Ovary (tissue), 9 donors: ENCODE measurements around the gene ADGRD1. TPM values are rescaled to one million over a fixed set of nuclear protein-coding genes. Genes with fewer than 3 reads are reported as not detected.

Experiments used
- DNase-seq, 5 donors: peaks; one replicate each; pipeline ENCODE4 v3.0.0-alpha.2; 2019 to 2020
- H3K27ac ChIP-seq, 2 donors: fragments of 200-600 bp; one replicate each; pipeline versions ENCODE4 v1.5.1 to v1.8.0; 2019 to 2022
- H3K27me3 ChIP-seq: fragments of 200-600 bp; one replicate; pipeline ENCODE4 v1.8.0; 2022
- H3K36me3 ChIP-seq: fragments of 200-600 bp; sonication (generic); one replicate; pipeline ENCODE4 v1.5.1; 2019
- H3K4me1 ChIP-seq: one replicate; pipeline ENCODE4 v1.8.1; 2013; ENCODE audit warnings: mild to moderate bottlenecking, moderate library complexity; ENCODE audit not compliant: insufficient read depth
- H3K4me3 ChIP-seq: fragments of 200-600 bp; sonication (generic); one replicate; pipeline ENCODE4 v1.5.1; 2017
- H3K9me3 ChIP-seq, 2 donors: fragments of 200-600 bp in 1 of 2; sonication (generic) in 1 of 2; one replicate each; pipeline versions ENCODE4 v1.5.1 to v1.8.1; 2013 to 2019; ENCODE audit warnings: mild to moderate bottlenecking in 1 of 2, moderate library complexity in 1 of 2
- CTCF ChIP-seq, 3 donors: fragments of 450-650 bp in 2 of 3; fragments of 200-600 bp in 1 of 3; IDR thresholded peaks; one replicate each; pipeline versions ENCODE4 v1.5.1 to v1.8.0; 2016 to 2022; ENCODE audit warnings: antibody characterized with exemption in 3 of 3, mild to moderate bottlenecking in 1 of 3
- EP300 ChIP-seq: sonication (generic); formaldehyde crosslinking; IDR thresholded peaks from one replicate; pipeline ENCODE4 v1.6.1; 2017; ENCODE audit warnings: antibody characterized with exemption
- POLR2A ChIP-seq: fragments of 450-650 bp; IDR thresholded peaks from one replicate; pipeline ENCODE4 v1.6.1; 2017; ENCODE audit warnings: antibody characterized with exemption, mild to moderate bottlenecking, moderate library complexity
- WGBS, 3 donors: extraction: QIAGEN DNeasy Blood & Tissue Kit in 1 of 3; methylation state at CpG; one replicate each; pipeline versions ENCODE4 v1.1.5 to v1.1.7; 2013 to 2017; 5-methylcytosine and 5-hydroxymethylcytosine counted together
- intact Hi-C, 4 donors: fragments of 100-400 bp; cut with DNase I; formaldehyde crosslinking; loops; one replicate each; pipeline versions ENCODE4 v1.11.0 to v1.15.1; 2022 to 2023
- polyA plus RNA-seq, 2 donors: library from polyadenylated mRNA; stranded (reverse); fragments of 200-250 nt in 1 of 2; fragments of 350-450 nt in 1 of 2; fragmentation: Illumina TruSeq in 1 of 2; extraction: RNeasy Lipid Tissue Mini Kit (QIAGEN cat#74804) in 1 of 2; gene quantifications; one replicate each; pipeline ENCODE4 v1.2.3, GENCODE V29; 2013 to 2014
- total RNA-seq, 7 donors: library from RNA; depleted of rRNA in 2 of 7; stranded (reverse); fragments of >200 nt in 2 of 7; fragmentation: NEBNext Ultra II Directional in 3 of 7; extraction: Animal tissue kit (Norgen Biotek cat#: 25700) in 3 of 7; gene quantifications; one replicate each; pipeline versions ENCODE4 v1.1.0 to v1.2.4, GENCODE V29; 2016 to 2023
- donor health status: DM: no; HTN: no; CAD: no; lungs with moderate emphysema.
- donor health status: DM: no; HTN: no; CAD: no.
- donor health status: Bipolar disorder and iron deficiency.
- donor health status: DM: yes; HTN: yes; CAD: no.
- donor health status: DM: no; HTN: no; CAD: no.
- donor health status: DM: yes; HTN: yes; CAD: no.

The ADGRD1 gene
- total and polyA plus RNA-seq, 9 donors: 7.6 to 75.3 (median 25.9) TPM

- intact Hi-C loops: no loop called here
- no peaks in the 10 kb centered on the region for H3K36me3 ChIP-seq
- H3K27ac ChIP-seq: no peak overlapping the region
- no peak for DNase-seq
- WGBS, 3 donors: 52 to 71% (median 69%) methylated on average over 14 of the region's 14 CpGs
- H3K27me3 ChIP-seq: no peaks in the 10 kb centered on the region
- TF ChIP-seq POLR2A (no peak), EP300 (no peak), CTCF (IDR thresholded peaks at IDR 0.05) (no peak)
- H3K4me1 ChIP-seq: peaks cover 8% of the 10 kb centered on the region
- H3K4me3 ChIP-seq: no peak overlapping the region
- no peaks in the 10 kb centered on the region for H3K9me3 ChIP-seq
These were observed 1.3 kb upstream of the ADGRD1 start for GRCh38 chr12:130952171-130952954.

- peak overlapping the region; percentile 53 for H3K4me3 ChIP-seq
- 39 to 52% (median 48%) methylated on average over 9 of the region's 9 CpGs for WGBS, 3 donors
- intact Hi-C loops: no loop called here
- H3K4me1 ChIP-seq: peaks cover 7% of the 10 kb centered on the region
- H3K27ac ChIP-seq: no peak overlapping the region
- TF ChIP-seq POLR2A (no peak), CTCF (IDR thresholded peaks at IDR 0.05) (no peak), EP300 (no peak)
- no peak for DNase-seq
- H3K36me3 ChIP-seq: no peaks in the 10 kb centered on the region
- no peaks in the 10 kb centered on the region for H3K27me3 ChIP-seq
- H3K9me3 ChIP-seq: no peaks in the 10 kb centered on the region
These were observed 781 bp downstream of the ADGRD1 start for GRCh38 chr12:130954544-130954831.

GRCh38 chr12:130955238-130955816 lies 1.6 kb downstream of the ADGRD1 start:
- H3K36me3 ChIP-seq: no peaks in the 10 kb centered on the region
- no peak overlapping the region for H3K27ac ChIP-seq
- DNase-seq: no peak
- peak overlapping the region; percentile 53 for H3K4me3 ChIP-seq
- WGBS, 3 donors: 51 to 71% (median 60%) methylated on average over 11 of the region's 11 CpGs
- no peaks in the 10 kb centered on the region for H3K9me3 ChIP-seq
- TF ChIP-seq CTCF (IDR thresholded peaks at IDR 0.05) (no peak), EP300 (no peak), POLR2A (no peak)
- no peaks in the 10 kb centered on the region for H3K27me3 ChIP-seq
- H3K4me1 ChIP-seq: peaks cover 7% of the 10 kb centered on the region
- intact Hi-C loops: no loop called here

DNA sequence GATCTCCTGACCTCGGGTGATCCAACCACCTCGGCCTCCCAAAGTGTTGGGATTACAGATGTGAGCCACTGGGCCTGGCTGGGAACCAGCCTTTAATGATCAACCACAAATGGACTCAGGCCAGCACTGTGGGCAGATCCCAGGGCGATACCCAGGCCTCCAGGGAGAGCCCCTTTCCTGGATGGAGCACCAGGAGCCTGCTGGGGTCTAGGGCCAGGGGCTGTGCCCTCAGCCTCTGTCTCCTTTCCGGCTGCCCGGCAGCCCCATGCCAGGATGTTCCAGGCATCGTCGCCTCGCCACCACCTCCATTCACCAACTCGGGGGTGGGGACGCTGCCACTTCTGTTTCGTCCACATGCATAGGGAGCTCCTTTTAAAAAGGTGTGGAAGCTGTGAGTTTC lies 2.3 kb downstream of the ADGRD1 start:
- DNase-seq: no peak
- peaks cover 7% of the 10 kb centered on the region for H3K4me1 ChIP-seq
- no peaks in the 10 kb centered on the region for H3K9me3 ChIP-seq
- WGBS, 3 donors: 79 to 91% (median 87%) methylated on average over 11 of the region's 11 CpGs
- TF ChIP-seq POLR2A: no peak
- no peak for TF ChIP-seq CTCF (IDR thresholded peaks at IDR 0.05)
- no peak for TF ChIP-seq EP300
- H3K36me3 ChIP-seq: no peaks in the 10 kb centered on the region
- no peak overlapping the region for H3K4me3 ChIP-seq
- intact Hi-C loops: no loop called here
- H3K27ac ChIP-seq: no peak overlapping the region
- no peaks in the 10 kb centered on the region for H3K27me3 ChIP-seq
